ENCODE data around the gene PTPRN2. TPM values are rescaled to one million over a fixed set of nuclear protein-coding genes. Genes with fewer than 3 reads are reported as not detected.

PTPRN2 gene
- total RNA-seq, 1 donor from 2014 or later = 32.2 TPM

GRCh38 chr7:158229945-158230344 lies 357.7 kb downstream of the PTPRN2 start:
- H3K9me3 Mint-ChIP-seq = peaks cover 15% of the 10 kb centered on the region
- no peaks in the 10 kb centered on the region for H3K4me1 Mint-ChIP-seq
- H3K27me3 Mint-ChIP-seq (ENCODE audit: low read depth) = no peaks in the 10 kb centered on the region
- TF ChIP-seq, protein P1, sequence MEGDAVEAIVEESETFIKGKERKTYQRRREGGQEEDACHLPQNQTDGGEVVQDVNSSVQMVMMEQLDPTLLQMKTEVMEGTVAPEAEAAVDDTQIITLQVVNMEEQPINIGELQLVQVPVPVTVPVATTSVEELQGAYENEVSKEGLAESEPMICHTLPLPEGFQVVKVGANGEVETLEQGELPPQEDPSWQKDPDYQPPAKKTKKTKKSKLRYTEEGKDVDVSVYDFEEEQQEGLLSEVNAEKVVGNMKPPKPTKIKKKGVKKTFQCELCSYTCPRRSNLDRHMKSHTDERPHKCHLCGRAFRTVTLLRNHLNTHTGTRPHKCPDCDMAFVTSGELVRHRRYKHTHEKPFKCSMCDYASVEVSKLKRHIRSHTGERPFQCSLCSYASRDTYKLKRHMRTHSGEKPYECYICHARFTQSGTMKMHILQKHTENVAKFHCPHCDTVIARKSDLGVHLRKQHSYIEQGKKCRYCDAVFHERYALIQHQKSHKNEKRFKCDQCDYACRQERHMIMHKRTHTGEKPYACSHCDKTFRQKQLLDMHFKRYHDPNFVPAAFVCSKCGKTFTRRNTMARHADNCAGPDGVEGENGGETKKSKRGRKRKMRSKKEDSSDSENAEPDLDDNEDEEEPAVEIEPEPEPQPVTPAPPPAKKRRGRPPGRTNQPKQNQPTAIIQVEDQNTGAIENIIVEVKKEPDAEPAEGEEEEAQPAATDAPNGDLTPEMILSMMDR (conservative IDR thresholded peaks at IDR 0.05) = no peak
- peaks cover 12% of the 10 kb centered on the region for H3K36me3 Mint-ChIP-seq (ENCODE audit: low read depth)
- H3K4me3 Mint-ChIP-seq = no peak overlapping the region
- H3K27ac Mint-ChIP-seq (ENCODE audit: unreplicated experiment) = no peak overlapping the region
- no peak for DNase-seq (ENCODE audit: low read depth, low spot score)

DNA sequence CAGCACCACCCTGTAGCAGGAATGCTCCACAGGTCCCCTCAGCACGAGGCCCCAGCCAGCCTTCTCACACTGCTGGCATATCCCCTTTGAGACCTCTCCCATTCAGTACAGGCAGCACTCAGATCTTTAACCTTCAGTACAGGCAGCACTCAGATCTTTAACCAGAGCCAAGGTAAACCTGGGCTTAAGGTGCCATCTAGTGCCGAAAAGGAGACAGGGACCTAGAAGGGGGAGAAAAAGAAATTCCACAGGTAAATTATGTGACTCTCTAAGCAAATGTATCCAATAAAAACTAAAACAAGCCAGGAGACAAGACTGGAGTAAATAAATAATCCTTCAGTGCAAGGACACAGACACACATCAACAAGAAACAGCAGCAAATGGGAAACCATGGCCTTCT lies 358.6 kb downstream of the PTPRN2 start:
- TF ChIP-seq, protein P1 (conservative IDR thresholded peaks at IDR 0.05) = peak; percentile 45
- peaks cover 14% of the 10 kb centered on the region for H3K36me3 Mint-ChIP-seq (ENCODE audit: low read depth)
- H3K27me3 Mint-ChIP-seq (ENCODE audit: low read depth) = no peaks in the 10 kb centered on the region
- H3K27ac Mint-ChIP-seq (ENCODE audit: unreplicated experiment) = no peak overlapping the region
- no peak overlapping the region for H3K4me3 Mint-ChIP-seq
- no peak for DNase-seq (ENCODE audit: low read depth, low spot score)
- H3K4me1 Mint-ChIP-seq = no peaks in the 10 kb centered on the region
- peaks cover 11% of the 10 kb centered on the region for H3K9me3 Mint-ChIP-seq

GRCh38 chr7:158228131-158228530 lies 359.5 kb downstream of the PTPRN2 start:
- H3K9me3 Mint-ChIP-seq = peaks cover 11% of the 10 kb centered on the region
- H3K4me3 Mint-ChIP-seq = no peak overlapping the region
- TF ChIP-seq, protein P1 (conservative IDR thresholded peaks at IDR 0.05) = peak; percentile 32
- no peaks in the 10 kb centered on the region for H3K27me3 Mint-ChIP-seq (ENCODE audit: low read depth)
- no peaks in the 10 kb centered on the region for H3K4me1 Mint-ChIP-seq
- no peak overlapping the region for H3K27ac Mint-ChIP-seq (ENCODE audit: unreplicated experiment)
- no peak for DNase-seq (ENCODE audit: low read depth, low spot score)
- H3K36me3 Mint-ChIP-seq (ENCODE audit: low read depth) = peaks cover 15% of the 10 kb centered on the region

DNA sequence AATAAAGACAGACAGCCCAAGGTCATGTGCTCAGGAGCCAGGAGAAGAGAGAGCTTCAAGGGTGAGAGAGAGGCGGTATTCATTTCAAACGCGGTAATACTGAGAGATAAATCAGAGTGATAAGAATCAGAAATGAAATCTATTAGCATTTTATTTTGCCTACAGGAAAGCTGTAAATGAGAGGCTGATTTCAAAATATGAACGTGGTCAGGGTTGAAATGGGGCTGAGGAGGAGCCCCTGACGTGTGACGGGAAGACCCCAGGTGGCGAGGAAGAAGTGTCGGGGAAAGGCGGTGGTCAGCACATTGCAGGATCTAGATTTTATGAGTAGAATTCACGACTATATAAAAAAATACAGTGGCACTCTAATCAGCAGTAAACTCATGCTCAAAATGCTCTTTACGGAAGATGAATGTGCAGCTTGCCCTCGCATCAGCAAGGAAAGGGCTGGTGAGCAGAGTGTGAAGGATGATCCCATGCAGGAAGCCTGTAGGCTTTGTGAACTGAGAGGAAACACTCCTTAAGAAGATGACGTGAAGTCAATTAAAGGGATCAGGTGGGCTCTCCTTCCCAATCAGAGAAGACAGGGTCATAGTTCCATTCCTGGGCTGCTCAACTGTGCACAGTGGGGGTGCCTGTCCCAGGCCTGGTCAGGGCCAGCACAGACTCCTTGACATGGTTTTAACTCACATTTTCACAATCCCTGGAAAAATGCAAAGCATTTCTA lies 360.2 kb downstream of the PTPRN2 start:
- H3K36me3 Mint-ChIP-seq (ENCODE audit: low read depth) = peaks cover 15% of the 10 kb centered on the region
- no peak overlapping the region for H3K4me3 Mint-ChIP-seq
- DNase-seq (ENCODE audit: low read depth, low spot score) = no peak
- no peak overlapping the region for H3K27ac Mint-ChIP-seq (ENCODE audit: unreplicated experiment)
- H3K4me1 Mint-ChIP-seq = no peaks in the 10 kb centered on the region
- TF ChIP-seq, protein P1 (conservative IDR thresholded peaks at IDR 0.05) = no peak
- H3K9me3 Mint-ChIP-seq = peaks cover 11% of the 10 kb centered on the region
- H3K27me3 Mint-ChIP-seq (ENCODE audit: low read depth) = no peaks in the 10 kb centered on the region

DNA sequence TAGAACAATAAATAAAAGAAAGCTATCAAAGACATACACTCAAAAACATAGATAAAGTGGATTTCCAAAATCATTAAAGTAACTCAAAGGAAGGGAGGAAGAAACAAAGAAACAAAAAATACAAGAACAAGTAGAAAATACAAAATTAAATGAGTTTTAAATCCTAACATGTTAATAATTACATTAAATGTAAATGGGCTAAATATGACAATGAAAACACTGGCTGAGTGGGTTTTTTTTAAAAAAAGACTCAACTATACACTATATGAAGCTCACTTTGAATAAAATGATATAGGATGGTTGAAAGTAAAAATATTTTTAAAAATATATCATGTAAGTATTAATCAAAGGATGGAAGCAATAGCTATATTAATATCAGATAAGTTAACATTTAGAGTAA lies 371.4 kb downstream of the PTPRN2 start:
- H3K4me3 Mint-ChIP-seq = no peak overlapping the region
- TF ChIP-seq, protein P1 (conservative IDR thresholded peaks at IDR 0.05) = no peak
- H3K4me1 Mint-ChIP-seq = no peaks in the 10 kb centered on the region
- no peak for DNase-seq (ENCODE audit: low read depth, low spot score)
- H3K36me3 Mint-ChIP-seq (ENCODE audit: low read depth) = peaks cover 5% of the 10 kb centered on the region
- H3K27me3 Mint-ChIP-seq (ENCODE audit: low read depth) = peaks cover 2% of the 10 kb centered on the region
- peaks cover 12% of the 10 kb centered on the region for H3K9me3 Mint-ChIP-seq
- H3K27ac Mint-ChIP-seq (ENCODE audit: unreplicated experiment) = no peak overlapping the region
